Umbilical cord (tissue), 2 donors: ENCODE results near the gene MAP7. TPM values are rescaled to one million over a fixed set of nuclear protein-coding genes. Genes with fewer than 3 reads are reported as not detected.

Experiments used
- DNase-seq: peaks from one replicate; pipeline ENCODE4 v3.0.0-alpha.2; 2015; ENCODE audit warnings: low spot score
- total RNA-seq: library from RNA; depleted of rRNA; stranded (reverse); fragments of >200 nt; gene quantifications from one replicate; pipeline ENCODE4 v1.2.3, GENCODE V29; 2014; ENCODE audit warnings: low replicate concordance; ENCODE audit not compliant: insufficient read depth

MAP7 gene
- total RNA-seq, 1 donor from 2014 or later: 2.6 TPM

GRCh38 chr6:136532030-136532429, 18.2 kb downstream of the MAP7 start:
- no peak for DNase-seq

GRCh38 chr6:136529710-136530109, 20.5 kb downstream of the MAP7 start:
- no peak for DNase-seq

- DNase-seq: no peak
These were observed 21.7 kb downstream of the MAP7 start for GRCh38 chr6:136528477-136528876.

- no peak for DNase-seq
These were observed 22.4 kb downstream of the MAP7 start for GRCh38 chr6:136527831-136528230.

GRCh38 chr6:136526937-136527336, 23.3 kb downstream of the MAP7 start:
- DNase-seq: no peak

- peak; percentile 73 for DNase-seq
These were observed 23.9 kb downstream of the MAP7 start for GRCh38 chr6:136526196-136526930.

- DNase-seq: no peak
These were observed 24.5 kb downstream of the MAP7 start for GRCh38 chr6:136525586-136526195.

- no peak for DNase-seq
These were observed 25.2 kb downstream of the MAP7 start for GRCh38 chr6:136524936-136525413.

GRCh38 chr6:136524339-136524935, 25.8 kb downstream of the MAP7 start:
- no peak for DNase-seq

GRCh38 chr6:136523196-136523595, 27.0 kb downstream of the MAP7 start:
- DNase-seq: no peak

GRCh38 chr6:136522636-136523035, 27.6 kb downstream of the MAP7 start:
- DNase-seq: no peak

GRCh38 chr6:136521911-136522310, 28.3 kb downstream of the MAP7 start:
- DNase-seq: no peak

GRCh38 chr6:136521427-136521826, 28.8 kb downstream of the MAP7 start:
- no peak for DNase-seq

- no peak for DNase-seq
These were observed 29.7 kb downstream of the MAP7 start for GRCh38 chr6:136520517-136520916.

GRCh38 chr6:136517582-136517981, 32.6 kb downstream of the MAP7 start:
- no peak for DNase-seq

GRCh38 chr6:136517002-136517401, 33.2 kb downstream of the MAP7 start:
- no peak for DNase-seq

- DNase-seq: no peak
These were observed 35.6 kb downstream of the MAP7 start for GRCh38 chr6:136514591-136514990.

- no peak for DNase-seq
These were observed 38.3 kb downstream of the MAP7 start for GRCh38 chr6:136511926-136512325.

GRCh38 chr6:136511397-136511796, 38.8 kb downstream of the MAP7 start:
- DNase-seq: peak; percentile 20

GRCh38 chr6:136510782-136511181, 39.4 kb downstream of the MAP7 start:
- DNase-seq: no peak

- no peak for DNase-seq
These were observed 39.9 kb downstream of the MAP7 start for GRCh38 chr6:136510299-136510698.

- DNase-seq: no peak
These were observed 41.4 kb downstream of the MAP7 start for GRCh38 chr6:136508725-136509392.
